NCI-H446 (cell line): Measurements from ENCODE around the gene LETM1.

Experiments
- DNase-seq, 2 experiments: peaks; one replicate each; lab custom pipeline; 2025; lab: John Stamatoyannopoulos, UW

Gene LETM1

DNA sequence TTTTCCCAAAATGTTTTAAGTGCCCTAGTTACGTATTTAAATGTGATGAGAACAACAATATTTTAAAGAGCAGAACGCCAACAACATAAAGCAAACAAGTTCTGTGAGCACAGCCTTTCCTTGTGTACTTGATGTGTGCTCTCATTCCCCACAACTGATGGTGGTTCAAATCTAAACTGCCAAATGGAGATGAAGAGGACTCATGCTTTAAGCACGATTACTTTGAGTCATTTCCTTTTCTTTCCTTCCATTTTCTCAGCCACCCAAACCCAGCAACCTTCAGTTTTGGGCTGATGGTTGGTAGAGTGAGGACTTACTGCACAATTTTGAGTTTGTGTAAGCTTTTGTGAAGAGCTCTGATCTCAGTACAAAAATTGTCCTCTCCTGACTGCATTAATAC is 16.9 kb upstream of the LETM1 start:
- DNase-seq, result no peak

DNA sequence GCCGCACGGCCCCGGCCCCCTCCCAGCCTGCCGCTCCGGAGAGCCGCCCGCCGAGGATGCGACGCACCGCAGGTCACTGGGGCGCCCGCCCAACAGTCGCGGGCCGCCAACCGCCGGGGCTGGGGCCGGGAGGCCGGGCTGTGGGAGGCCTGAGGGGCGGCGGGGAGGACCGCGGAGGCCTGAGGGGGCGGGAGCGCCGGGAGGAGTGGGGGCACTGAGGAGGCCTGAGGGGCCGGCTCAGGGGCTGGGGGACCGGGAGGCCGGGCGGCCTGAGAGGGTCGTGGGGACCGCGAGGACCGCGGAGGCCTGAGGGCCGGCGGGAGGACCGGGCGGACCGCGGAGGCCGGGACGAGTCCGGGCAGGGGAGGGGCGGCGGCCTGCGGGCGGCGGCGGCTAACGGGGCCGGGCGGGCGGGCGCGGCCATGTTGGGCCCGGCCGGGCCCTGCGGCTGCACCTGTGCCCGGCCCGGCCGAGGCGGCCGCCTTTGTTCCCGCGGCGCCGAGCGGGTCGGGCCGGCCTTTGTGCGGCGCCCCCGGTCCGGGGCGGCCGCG is 15.6 kb upstream of the LETM1 start:
- no peak for DNase-seq

DNA sequence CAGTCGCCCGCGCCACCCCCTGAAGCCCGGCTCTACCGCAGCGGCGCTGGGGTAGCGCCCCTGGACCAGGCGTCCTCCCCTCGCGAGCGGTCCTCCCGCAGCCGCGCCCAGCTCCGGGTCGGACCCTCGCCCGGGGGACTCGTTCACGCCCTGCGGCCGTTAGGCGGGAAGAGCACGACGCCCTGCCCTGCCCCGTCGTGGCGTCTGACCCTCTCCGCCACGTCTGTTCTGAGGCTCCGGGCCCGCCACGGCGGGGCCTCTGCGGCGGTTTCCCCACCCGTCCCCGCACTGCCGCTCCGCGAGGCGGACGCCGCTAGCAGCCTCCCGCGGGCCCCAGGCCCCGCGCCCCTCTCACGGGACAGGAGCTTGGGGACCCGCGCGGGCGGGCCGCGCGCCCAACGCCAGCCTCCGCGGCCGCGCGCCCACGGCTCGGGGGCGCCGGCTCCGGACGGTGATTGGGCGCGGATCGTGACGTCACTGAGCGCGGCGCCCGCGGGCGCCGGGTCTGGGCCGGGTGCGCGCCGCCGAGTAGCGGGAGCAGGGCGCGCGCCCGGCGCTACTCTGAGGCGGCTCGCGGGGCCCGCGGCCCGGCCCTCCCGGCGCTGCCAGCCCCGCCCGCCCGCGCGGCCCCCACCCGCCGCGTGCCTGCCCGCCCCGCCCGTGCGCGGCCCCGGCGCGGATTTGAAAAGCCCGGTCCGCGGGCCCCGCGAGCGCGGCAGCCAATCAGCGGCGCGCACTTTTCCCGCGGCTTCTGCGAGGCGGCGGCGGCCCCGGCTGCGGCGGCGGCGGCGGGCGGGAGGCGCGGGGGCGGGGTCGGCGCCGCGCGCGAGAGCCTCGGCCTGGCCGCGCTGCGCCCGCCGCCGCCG is 14.9 kb upstream of the LETM1 start, which contains the start of gene NSD2:
Gene NSD2 (plus strand): TSS at position 816 of the 866 bp plus-strand sequence. CDS start 29,262 bp downstream, outside the sequence.
- DNase-seq, result peak; percentile 45 to 89

DNA sequence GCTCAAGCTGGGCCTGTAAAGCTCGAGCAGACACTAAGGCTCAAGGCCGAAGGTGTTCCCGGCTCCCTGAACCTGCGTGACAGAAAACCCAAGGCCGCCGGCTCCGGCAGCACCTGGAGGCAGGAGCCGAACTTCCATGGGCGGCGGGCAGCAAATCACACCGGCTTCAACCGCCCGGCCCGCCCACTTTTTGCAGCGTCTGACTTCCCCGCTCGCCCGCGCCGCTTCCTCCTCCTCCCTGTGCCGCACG is 14.3 kb upstream of the LETM1 start:
- peak; percentile 56 to 69 for DNase-seq

DNA sequence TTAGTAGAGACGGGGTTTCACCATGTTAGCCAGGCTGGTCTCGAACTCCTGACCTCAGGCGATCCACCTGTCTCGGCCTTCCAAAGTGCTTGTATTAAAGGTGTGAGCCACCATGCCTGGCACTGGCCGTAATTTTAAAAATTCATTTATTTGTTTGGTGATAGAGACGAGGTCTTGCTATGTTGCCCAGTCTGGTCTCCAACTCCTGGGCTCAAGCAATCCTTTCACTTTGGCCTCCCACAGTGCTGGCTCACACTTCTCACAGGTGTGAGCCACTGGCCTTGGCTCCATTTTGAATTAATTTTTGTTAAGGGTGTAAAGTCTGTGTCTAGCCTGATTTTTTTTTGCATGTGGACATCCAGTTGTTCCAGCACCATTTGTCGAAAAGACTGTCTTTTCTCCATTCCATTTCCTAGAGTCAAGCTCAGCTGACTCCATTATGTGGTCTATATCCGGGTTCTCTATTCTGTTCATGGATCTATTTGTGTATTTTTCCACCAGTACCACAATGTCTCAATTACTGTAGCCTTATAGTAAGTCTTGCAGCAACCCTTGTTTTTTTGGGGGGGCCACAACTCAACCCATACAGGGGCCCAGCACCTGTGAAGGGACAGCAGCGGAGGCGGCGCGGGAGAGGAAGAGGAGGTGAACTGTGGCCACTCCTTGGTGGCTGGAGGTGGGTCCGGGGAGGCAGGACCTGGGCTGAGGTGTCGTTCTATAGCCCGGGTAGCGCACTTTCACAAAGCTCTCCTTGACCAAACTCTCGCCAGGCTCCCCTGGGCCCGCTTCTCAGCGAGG is 13.8 kb upstream of the LETM1 start:
- no peak for DNase-seq

DNA sequence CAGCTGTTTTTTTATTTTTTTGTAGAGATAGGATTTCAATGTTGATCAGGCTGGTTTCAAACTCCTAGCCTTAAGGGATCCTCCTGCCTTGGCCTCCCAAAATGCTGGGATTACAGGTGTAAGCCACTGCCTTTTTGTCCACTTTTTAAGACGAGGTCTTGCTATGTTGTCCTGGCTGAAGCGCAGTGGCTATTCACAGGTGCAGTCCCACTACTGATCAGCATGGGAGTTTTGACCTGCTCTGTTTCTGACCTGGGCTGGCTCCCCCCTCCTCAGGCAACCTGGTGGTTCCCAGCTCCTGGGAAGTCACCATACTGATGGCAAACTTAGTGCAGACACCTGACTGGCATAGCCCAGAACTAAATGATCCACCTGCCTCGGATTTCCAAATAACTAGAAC is 13.0 kb upstream of the LETM1 start:
- DNase-seq, result no peak

DNA sequence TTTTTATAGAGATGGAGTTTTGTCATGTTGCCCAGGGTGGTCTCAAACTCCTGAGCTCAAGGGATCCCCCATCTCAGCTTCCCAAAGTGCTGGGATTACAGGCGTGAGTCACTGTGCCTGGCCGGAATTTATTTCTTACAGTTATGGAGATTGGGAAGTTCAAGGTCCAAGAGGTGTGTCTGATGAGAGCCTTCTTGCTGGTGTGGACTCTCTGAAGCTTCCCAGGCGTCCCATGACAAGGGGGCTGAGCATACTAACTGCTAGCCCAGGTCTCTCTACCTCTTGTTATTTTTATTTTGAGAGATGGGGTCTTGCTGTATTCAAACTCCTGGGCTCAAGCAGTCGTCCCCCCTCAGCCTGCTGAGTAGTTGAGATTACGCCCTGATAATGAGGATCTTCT is 12.3 kb upstream of the LETM1 start:
- no peak for DNase-seq

DNA sequence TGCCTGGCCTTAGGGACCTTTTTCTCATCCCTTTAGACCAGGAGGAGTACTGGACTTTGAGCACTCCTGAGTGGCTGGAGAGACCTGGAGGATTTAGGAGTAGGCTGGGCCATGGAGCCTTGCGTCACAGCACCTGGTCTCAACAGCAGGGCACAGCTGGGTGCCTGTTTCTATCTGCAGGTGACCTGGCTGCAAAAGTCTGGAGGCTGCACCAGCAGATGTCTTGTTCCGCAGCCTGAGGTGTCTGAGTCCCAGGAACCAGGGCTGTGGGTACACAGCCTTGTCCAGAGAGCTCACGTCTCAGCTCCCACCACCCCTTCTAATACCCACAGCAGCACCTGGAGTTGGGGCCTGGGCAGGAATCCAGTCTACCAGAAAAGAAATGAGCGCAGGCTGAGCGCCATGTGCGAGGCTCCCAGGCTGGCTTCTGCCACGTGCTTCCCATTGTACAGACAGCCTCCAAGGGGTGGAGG is 10.3 kb upstream of the LETM1 start:
- DNase-seq, result no peak

DNA sequence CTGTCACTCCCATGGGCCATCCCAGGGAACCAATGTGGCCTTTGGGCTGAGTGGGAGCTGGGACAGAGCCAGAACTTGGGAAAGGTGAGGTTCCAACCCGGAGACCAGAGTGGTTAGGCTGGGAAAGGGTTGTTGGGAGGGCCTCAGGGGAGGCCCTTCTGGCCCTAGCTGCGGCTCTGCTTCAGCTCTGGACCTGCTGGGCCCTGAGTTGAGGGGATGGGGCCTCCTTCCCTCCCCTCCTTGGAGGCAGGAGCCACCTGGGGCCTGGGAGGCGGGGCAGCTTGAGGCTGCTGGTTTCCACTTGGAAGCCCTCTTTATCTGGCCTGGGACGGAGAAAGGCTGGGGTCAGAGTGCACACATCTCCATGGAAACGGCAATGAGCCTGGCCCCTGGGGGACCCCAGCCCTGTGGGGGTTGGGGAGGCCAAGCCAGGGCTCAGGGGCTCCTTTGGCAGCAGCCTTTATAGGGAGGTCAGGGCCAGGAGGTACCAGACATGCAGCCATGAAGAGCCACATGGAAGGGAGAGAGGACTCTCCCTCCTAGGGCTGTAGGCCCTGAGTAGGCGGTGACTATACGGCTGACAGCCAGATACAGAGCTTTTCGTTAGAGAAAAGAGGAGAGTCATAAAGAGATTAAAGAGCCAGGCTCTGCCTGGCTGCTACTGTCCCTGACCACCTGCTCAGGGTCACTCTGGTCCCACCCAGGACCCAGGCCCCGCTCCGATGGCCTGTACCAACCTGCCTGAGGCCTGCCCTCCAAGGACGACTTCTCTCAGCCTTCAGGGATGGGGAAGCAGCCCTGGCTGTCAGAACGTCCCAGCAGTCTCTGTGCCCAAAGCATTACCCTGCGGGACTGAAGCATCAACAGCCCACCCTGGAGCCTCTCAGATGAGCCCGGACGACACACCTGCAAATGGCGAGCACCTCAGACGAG is 8.4 kb upstream of the LETM1 start:
- DNase-seq, result no peak

DNA sequence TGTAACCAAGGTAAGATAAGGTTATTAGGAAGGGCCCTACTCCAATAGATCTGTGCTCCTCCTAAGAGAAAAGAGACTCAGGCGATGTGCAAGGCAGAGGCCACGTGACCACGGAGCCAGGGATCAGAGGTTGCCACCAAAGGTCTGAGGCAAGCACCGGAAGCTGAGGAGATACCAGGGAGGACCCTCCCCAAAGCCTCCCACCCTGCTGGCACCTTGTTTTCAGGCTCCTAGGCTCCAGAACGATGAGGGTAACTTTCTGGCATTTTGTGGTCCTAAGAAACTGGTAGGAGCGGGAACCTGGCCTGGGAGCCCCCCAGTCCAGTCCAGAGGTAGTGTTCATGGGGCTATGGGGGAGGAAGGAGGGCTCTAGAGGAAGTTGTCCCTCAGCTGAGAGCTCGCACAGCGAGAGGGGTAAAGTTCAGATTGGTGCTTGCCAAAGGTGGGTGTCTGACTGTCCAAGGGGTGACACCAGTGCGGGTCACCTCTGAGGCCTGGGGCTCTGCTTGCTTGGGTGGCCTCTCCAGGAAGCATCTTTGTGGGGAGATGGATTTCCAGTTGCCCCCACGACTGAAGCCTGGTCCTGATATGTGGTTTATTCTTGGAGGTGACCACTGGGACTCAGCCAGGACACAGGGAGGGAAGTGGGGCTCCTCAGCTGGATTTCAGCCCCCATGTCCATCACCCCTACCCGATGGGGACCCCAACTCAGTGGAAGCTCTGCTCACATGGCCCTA is 7.5 kb upstream of the LETM1 start:
- no peak for DNase-seq

DNA sequence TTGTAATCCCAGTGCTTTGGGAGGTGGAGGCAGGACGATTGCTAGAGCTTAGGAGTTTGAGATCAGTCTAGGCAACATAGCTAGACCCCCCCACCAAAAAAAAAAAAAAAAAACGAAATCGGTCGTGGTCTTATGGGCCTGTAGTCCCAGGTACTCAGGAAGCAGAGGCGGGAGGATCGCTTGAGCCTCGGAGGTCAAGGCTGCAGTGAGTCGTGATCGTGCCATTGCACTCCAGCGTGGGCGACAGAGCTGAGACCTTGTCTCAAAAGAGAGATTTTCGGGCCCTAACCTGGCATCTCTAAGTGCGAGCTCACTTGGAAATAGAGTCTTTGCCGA is 7.0 kb upstream of the LETM1 start:
- DNase-seq, result no peak

DNA sequence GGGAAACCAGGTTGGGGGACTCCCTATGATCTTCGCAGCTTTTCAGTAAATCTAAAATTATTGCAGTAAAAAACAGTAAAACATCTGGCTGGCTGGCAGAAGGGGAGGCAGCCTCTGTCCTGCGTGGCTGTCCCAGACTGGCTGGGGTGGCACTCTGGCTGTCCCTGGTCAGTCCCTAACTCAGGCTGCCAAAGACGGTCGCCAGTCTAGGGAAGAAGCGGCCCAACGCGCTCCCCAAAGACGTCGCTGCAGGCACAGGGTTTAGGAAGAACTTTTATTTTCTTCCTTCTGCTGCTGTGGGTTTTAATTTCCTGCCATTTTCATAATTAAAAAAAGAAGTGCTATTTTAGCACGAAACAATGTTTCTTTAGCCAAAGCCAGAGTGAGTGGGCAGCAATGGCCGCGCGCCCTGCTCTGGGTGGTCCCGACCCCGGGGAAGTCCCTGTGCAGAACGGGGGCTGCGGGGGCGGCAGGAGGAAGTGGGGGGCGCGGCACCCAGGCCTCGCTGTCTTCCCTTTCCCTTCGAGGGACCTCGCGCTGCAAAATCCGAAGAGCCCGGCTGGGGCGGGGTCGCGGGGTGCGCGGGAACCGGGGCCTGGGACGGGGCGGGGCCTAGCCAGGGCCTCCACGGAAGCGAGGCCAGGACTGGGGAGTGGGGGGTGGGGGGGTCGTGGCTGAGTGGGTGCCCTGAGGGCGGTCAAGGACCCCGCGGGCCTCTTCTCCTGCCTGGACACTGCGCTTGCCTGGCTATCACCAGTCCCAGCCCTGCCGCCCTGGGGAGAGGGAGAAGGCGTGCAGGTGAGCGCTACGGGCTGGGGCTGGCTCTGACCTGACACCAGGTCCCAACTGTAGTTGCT is 6.3 kb upstream of the LETM1 start:
- DNase-seq, result no peak

DNA sequence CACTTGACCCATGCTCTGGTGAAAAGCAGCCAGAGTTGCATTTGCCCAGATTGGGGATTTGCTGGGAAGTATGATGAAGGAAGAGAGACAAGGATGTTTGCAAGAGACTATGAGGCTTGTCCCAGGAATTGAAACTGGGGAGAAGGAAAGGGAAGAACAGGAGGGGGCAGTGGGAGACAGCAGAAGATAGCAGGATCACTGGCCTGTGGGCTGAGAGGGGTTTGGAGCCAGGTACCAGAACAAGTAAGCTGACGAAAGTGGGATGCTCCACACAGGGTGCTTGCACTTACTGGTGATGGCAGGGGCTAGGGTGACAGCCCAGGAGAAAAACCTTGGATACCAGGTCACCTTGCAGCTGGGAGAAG is 3.4 kb upstream of the LETM1 start:
- no peak for DNase-seq

DNA sequence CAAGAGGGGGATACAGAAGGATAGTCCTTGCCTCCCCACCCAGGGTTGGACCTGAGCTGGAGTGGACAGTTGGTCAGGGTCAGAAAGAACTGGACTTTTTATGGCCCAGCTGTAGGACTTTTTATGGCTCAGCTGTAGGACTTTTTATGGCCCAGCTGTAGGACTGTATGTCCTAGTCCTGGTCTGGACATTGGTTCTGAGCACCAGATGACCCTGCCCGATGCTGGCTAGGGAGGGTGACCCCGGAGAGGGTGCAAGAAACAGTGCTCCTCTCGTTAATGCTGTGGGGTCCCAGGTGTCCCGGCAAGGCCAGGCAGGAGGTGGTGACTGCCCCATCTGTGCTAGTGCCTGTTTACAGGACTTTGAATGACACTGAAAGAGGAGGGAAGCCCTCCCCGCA is 2.0 kb upstream of the LETM1 start:
- DNase-seq, result no peak

DNA sequence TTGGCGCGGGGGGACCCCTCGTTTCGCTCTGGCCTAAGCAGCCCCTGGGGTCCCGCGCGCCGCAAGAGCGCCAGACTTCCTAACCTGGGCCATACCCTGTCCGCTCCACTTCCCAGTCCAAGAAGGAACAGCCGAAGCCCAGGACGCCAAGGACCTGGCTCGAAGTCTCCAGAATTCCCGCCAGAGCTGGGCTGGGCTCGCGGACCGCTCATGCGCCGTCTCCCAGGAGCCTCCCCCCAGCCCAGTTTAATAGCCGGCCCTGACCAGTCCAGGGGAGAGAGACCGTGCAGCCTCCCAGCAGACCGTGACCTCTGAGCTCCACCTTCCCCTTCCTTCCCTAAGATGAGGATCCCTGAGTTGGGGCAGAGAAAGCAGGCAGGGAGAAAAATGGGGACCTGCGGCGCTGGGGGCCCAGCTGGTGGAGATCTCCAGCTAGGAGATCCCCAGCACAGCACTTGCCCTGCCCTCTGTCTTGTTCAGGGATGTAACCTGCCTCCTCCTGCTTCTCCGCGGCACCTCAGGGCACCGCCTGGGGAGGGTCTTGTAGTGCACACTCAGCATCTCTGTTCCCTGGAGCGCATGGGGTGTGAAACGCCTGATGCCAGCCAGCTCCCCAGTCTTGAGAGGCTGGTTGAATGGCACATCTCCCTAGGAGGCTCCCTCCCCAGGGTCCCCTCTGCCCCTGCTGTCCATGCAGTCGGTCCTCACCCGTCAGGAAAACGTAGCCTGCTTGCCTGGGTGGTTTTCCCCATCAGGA is 1.2 kb upstream of the LETM1 start:
- no peak for DNase-seq

DNA sequence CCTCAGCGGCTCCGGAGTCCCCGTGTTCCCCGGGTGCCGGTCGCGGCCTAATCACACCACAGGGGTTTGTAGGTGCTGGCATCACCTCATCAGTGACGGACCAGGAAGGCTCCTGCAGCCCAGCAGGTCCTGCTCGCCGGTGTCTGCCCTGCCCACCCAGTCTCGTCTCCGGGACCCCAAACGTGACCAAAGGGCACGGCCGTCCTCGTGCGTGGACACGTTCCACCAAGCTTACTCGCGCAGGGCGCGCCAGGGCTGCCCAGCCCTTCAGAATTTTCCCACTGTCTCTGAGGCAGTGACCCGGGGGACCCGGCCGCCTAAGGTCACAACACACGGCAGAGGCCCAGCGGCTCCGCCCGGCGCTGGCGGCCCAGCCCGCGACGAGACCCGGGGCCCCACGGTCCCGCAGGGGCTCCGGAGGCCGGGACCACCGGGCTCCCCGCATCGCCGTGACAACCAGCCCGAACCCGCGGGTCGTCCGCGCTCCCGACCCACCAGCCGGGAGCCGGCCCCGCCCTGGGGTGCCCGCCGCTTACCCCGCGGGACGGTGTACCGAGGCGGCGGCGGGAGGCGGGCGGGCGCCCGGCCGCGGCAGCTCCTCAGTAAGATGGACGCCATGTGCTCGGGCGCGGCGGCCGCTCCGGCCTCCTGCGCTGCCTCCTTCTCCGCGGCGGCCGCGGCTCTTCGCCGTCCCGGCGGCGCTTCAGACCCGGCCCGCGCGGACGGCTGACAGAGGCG is 454 bp downstream of the LETM1 start:
- DNase-seq, result no peak

DNA sequence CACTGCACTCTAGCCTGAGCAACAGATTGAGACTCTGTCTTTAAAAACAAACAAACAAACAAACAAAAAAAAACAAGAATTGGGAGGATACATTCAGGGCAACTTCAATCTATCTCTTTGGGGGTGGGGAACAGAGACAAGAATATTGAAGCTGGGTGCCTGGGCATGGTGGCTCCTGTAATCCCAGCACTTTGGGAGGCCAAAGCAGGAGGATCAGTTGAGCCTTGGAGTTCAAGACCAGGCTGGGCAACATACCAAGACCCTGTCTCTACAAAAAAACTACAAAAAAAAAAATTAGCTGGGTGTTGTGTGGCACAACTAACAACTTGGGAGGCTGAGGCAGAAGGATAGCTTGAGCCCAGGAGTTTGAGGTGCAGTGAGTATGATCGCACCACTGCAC is 1.2 kb downstream of the LETM1 start:
- no peak for DNase-seq

DNA sequence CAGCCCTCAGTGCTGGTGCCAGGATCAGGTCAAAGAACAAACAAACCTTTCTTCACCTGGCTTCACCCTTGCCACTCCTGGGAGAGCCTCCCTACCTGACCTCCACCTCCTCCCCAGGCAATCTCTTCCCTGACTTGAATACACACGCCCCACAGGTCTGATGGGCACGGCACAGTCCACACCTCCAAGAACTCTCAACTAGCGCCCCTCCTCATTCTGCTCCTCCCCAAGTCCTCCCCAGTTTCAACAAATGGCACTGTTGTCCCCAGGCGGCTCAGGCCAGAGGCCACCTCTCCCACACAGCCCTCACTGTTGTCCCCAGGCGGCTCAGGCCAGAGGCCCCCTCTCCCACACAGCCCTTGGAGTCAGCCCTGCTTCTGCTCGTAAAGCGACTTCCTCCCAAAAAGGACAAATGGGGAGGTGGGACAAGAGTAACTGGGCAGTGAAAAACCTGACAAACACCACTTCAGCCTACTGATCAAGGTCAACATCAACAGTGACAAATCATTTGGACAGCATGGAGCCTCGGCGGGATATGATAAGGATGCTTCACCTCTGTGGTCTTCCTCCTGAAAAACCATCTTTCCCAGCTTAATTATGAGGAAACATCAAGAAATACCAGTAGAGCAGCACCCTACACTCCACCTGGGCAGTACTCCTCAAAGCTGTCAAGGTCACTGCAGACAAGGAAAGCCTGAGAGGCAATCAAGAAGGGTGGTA is 2.9 kb downstream of the LETM1 start:
- DNase-seq, result no peak
